K562 (cell line): Measurements from ENCODE around the gene ARHGEF17. TPM values are rescaled to one million over a fixed set of nuclear protein-coding genes. Genes with fewer than 3 reads are reported as not detected.

Source experiments
- ATAC-seq: fragments of 200-7000 bp; cut with Tn5 transposase; 3 replicates; pipeline ENCODE4 v1.9.1; 2020; ENCODE audit warnings: moderate library complexity
- BruUV-seq: library from RNA; stranded (reverse); fragments of 400-500 nt; replicated peaks from 2 replicates; lab custom pipeline; 2021; lab: Mats Ljungman, UMichigan
- CTCF ChIA-PET: fragments of 300-600 bp; formaldehyde crosslinking; extraction: SDS; loops from one replicate; lab custom pipeline; 2021; ENCODE audit warnings: low intra/inter-chr PET ratio; lab: Yijun Ruan, JAX
- POLR2A ChIA-PET: fragments of 300-600, 350-650 bp; sonication (Branson Sonifier 250); formaldehyde crosslinking; extraction: SDS; loops from one replicate; lab custom pipeline; 2021; ENCODE audit warnings: antibody characterized with exemption, inconsistent platforms; lab: Yijun Ruan, JAX
- DNase-seq, 4 experiments: peaks; one replicate each; pipeline versions ENCODE4 v3.0.0 to v3.0.0-alpha.2; 2011 to 2018; ENCODE audit warnings: low spot score in 3 of 4, mixed read lengths in 3 of 4; ENCODE audit errors: extremely low read depth in 1 of 4
- FAIRE-seq: peaks from 2 replicates; lab custom pipeline; 2011; peaks lifted over from hg19 to GRCh38; lab: Jason Lieb, UNC
- H2AFZ ChIP-seq: 2 replicates; pipeline ENCODE4 v1.6.0; 2011; ENCODE audit warnings: low read depth, low read length, control low read depth, inconsistent platforms
- H3K27ac ChIP-seq: fragments of 200-600 bp; 3 replicates; pipeline ENCODE4 v1.8.0; 2011; ENCODE audit warnings: low read depth, mild to moderate bottlenecking, control low read depth, inconsistent platforms, low read length, moderate library complexity, mixed read lengths; ENCODE audit errors: extremely low read depth
- H3K27me3 ChIP-seq, 2 experiments: fragments of 300-600 bp in 1 of 2; 2 replicates in 1 of 2; 3 replicates in 1 of 2; pipeline versions ENCODE4 v1.6.0 to v1.8.0; 2011; ENCODE audit warnings: inconsistent platforms in 2 of 2, low read length in 2 of 2, mild to moderate bottlenecking in 1 of 2, mixed read lengths in 1 of 2, moderate library complexity in 1 of 2; ENCODE audit not compliant: control insufficient read depth in 2 of 2, insufficient read depth in 2 of 2
- H3K36me3 ChIP-seq: fragments of 300-600 bp; 3 replicates; pipeline ENCODE4 v1.8.0; 2011; ENCODE audit warnings: mild to moderate bottlenecking, low read length, inconsistent platforms; ENCODE audit not compliant: control insufficient read depth, insufficient read depth
- H3K4me1 ChIP-seq, 2 experiments: fragments of 200-600 bp in 1 of 2; replicated peaks in 1 of 2; 2 replicates in 1 of 2; 3 replicates in 1 of 2; pipeline versions ENCODE4 v1.5.1 to v1.8.0; 2011; ENCODE audit warnings: inconsistent platforms in 2 of 2, low read length in 2 of 2, mild to moderate bottlenecking in 1 of 2, mixed read lengths in 1 of 2, moderate library complexity in 1 of 2; ENCODE audit not compliant: control insufficient read depth in 2 of 2, insufficient read depth in 2 of 2
- H3K4me2 ChIP-seq: 2 replicates; pipeline ENCODE4 v1.6.1; 2011; ENCODE audit warnings: low read length, control low read depth, inconsistent platforms, mixed read lengths; ENCODE audit not compliant: insufficient read depth
- H3K4me3 ChIP-seq: fragments of 200-600 bp; sonication (generic), shearing (Covaris generic); 2 replicates; pipeline ENCODE4 v1.5.1; 2016; ENCODE audit warnings: control low read depth, inconsistent platforms
- H3K79me2 ChIP-seq: fragments of 200-600 bp; 3 replicates; pipeline ENCODE4 v1.8.0; 2011; ENCODE audit warnings: low read length, inconsistent platforms; ENCODE audit not compliant: control insufficient read depth, insufficient read depth
- H3K9ac ChIP-seq, 2 experiments: 2 replicates each; pipeline versions ENCODE4 v1.6.0 to v1.6.1; 2011; ENCODE audit warnings: low read depth in 2 of 2, low read length in 2 of 2, control low read depth in 1 of 2, inconsistent platforms in 1 of 2, mild to moderate bottlenecking in 1 of 2, mixed read lengths in 1 of 2; ENCODE audit not compliant: insufficient read depth in 1 of 2
- H3K9me1 ChIP-seq: one replicate; pipeline ENCODE4 v1.6.0; 2011; ENCODE audit warnings: inconsistent platforms, mild to moderate bottlenecking, low read length, moderate library complexity; ENCODE audit not compliant: control insufficient read depth, insufficient read depth
- H3K9me3 ChIP-seq: replicated peaks from 2 replicates; pipeline ENCODE4 v1.5.1; 2011; ENCODE audit warnings: low read depth, low read length, inconsistent platforms; ENCODE audit not compliant: control insufficient read depth, insufficient read depth
- H4K20me1 ChIP-seq: replicated peaks from 2 replicates; pipeline ENCODE4 v1.6.1; 2011; ENCODE audit warnings: low read length, inconsistent platforms, mixed read lengths; ENCODE audit not compliant: control insufficient read depth, insufficient read depth
- KAT7 ChIP-seq: sonication (generic); formaldehyde crosslinking; IDR thresholded peaks from 2 replicates; pipeline ENCODE4 v1.8.0; 2022; ENCODE audit warnings: missing genetic modification reagents, mild to moderate bottlenecking, borderline replicate concordance
- MED1 ChIP-seq: sonication (generic); formaldehyde crosslinking; IDR thresholded peaks from 2 replicates; pipeline ENCODE4 v1.8.1; 2023; ENCODE audit warnings: missing genetic modification reagents, borderline replicate concordance
- POLR3A ChIP-seq: IDR thresholded peaks from 2 replicates; pipeline ENCODE4 v1.6.1; 2011; ENCODE audit warnings: borderline replicate concordance, mild to moderate bottlenecking, moderate library complexity; ENCODE audit not compliant: insufficient read length, insufficient read depth; ENCODE audit errors: extremely low read depth
- SAFB ChIP-seq: fragments of 200-400 bp; formaldehyde crosslinking; IDR thresholded peaks from 2 replicates; pipeline ENCODE4 v1.6.1; 2017; ENCODE audit warnings: low read depth, low read length, borderline replicate concordance
- SMAD4 ChIP-seq: fragments of 250-450 bp; sonication (Bioruptor Pico); conservative IDR thresholded peaks from 2 replicates; pipeline ENCODE4 v1.8.0; 2021; ENCODE audit warnings: inconsistent platforms, mild to moderate bottlenecking, moderate library complexity
- SREBF1 ChIP-seq: fragments of 150-350 bp; IDR thresholded peaks from 2 replicates; pipeline ENCODE4 v1.6.1; 2014; ENCODE audit warnings: antibody characterized with exemption, low read depth, low read length, borderline replicate concordance
- TAL1 ChIP-seq: fragments of 450-650 bp; IDR thresholded peaks from 2 replicates; pipeline ENCODE4 v1.6.1; 2016; ENCODE audit warnings: mild to moderate bottlenecking
- TARDBP ChIP-seq: fragments of 450-650 bp; IDR thresholded peaks from 2 replicates; pipeline ENCODE4 v1.6.1; 2016
- TCF3 ChIP-seq: sonication (generic); formaldehyde crosslinking; IDR thresholded peaks from 2 replicates; pipeline ENCODE4 v1.4.0; 2020; ENCODE audit warnings: mild to moderate bottlenecking, missing genetic modification reagents
- TRIM24 ChIP-seq, 2 experiments: fragments of 450-650 bp; IDR thresholded peaks; 2 replicates each; pipeline ENCODE4 v1.6.1; 2016
- ZFPM2 ChIP-seq: fragments of 250-450 bp; sonication (Bioruptor Pico); IDR thresholded peaks from 2 replicates; pipeline ENCODE4 v1.5.1; 2022; ENCODE audit warnings: mild to moderate bottlenecking
- ZNF41 ChIP-seq: fragments of 250-450 bp; sonication (Bioruptor Pico); conservative IDR thresholded peaks from 2 replicates; pipeline ENCODE4 v1.4.0; 2020; ENCODE audit warnings: mild to moderate bottlenecking
- ZNF57 ChIP-seq: fragments of 450-650 bp; formaldehyde crosslinking; IDR thresholded peaks from 2 replicates; pipeline ENCODE4 v1.4.0; 2020; ENCODE audit warnings: mild to moderate bottlenecking, moderate library complexity
- ZZZ3 ChIP-seq: fragments of 450-650 bp; IDR thresholded peaks from 2 replicates; pipeline ENCODE4 v1.6.1; 2016; ENCODE audit warnings: antibody characterized with exemption, mild to moderate bottlenecking, moderate library complexity
- WGBS: fragments of 100-300 bp; shearing (Covaris generic); methylation state at CpG from one replicate; pipeline ENCODE4 v1.1.6; 2016; ENCODE audit warnings: low coverage, mixed read lengths; ENCODE audit not compliant: insufficient coverage; ENCODE audit errors: missing lambda C conversion rate; 5-methylcytosine and 5-hydroxymethylcytosine counted together
- in situ Hi-C: fragments of 300-500 bp; cut with MboI; formaldehyde crosslinking; loops from 4 replicates; pipeline ENCODE4 v1.15.0; 2018; ENCODE audit warnings: inconsistent platforms, mixed read lengths
- intact Hi-C: fragments of 100-400 bp; cut with micrococcal nuclease; formaldehyde crosslinking; loops from 2 replicates; pipeline ENCODE4 v1.14.2; 2022
- polyA plus RNA-seq, 8 experiments: library from polyadenylated mRNA; depleted of rRNA in 4 of 8; stranded (reverse) in 5 of 8; unstranded in 3 of 8; fragments of >200 nt; fragmentation: Nextera tagmentation in 2 of 8; fragmentation: Illumina TruSeq in 1 of 8; extraction: Ambion mirVana in 2 of 8; extraction: Trizol in 1 of 8; gene quantifications; 2 replicates each; pipeline versions ENCODE4 v1.2.1 to v1.2.3, GENCODE V29; 2011 to 2014; ENCODE audit warnings: inconsistent platforms in 1 of 8, missing spikeins in 1 of 8
- total RNA-seq, 7 experiments: library from RNA; depleted of rRNA in 6 of 7; stranded (reverse); fragments of >200 nt in 6 of 7; fragmentation: Illumina TruSeq in 2 of 7; extraction: Trizol in 2 of 7; gene quantifications; 2 replicates each; pipeline versions ENCODE4 v1.2.1 to v1.2.3, GENCODE V29; 2011 to 2021; ENCODE audit warnings: low replicate concordance in 1 of 7

The ARHGEF17 gene
- total and polyA plus RNA-seq, 9 of the 15 experiments (the other 6 are each of a cell fraction or from before 2014, with no cell fraction given): 0.04 to 0.68 (median 0.10) TPM; not detected in 2

- H3K9me1 ChIP-seq: no peaks in the 10 kb centered on the region
- H3K4me1 ChIP-seq: no peaks in the 10 kb centered on the region
- no peak overlapping the region for H3K4me3 ChIP-seq
- POLR2A ChIA-PET: interaction anchor here (1.0 to 1.1 kb wide), 2 partner anchors 11 to 20 kb away, joined by 3 to 6 read pairs; no protein-coding TSS in a partner anchor
- TF ChIP-seq ZFPM2 (no peak), ZZZ3 (no peak), SAFB (no peak), KAT7 (no peak), POLR3A (no peak), TCF3 (CRISPR knock-in tag) (no peak), TAL1 (no peak), SMAD4 (no peak), TARDBP (no peak), SREBF1 (no peak), TRIM24 (IDR thresholded peaks at IDR 0.05) (no peak), ZNF41 (CRISPR knock-in tag) (no peak), ZNF57 (CRISPR knock-in tag) (no peak), MED1 (no peak)
- H3K27ac ChIP-seq: no peak overlapping the region
- H3K4me2 ChIP-seq: no peak overlapping the region
- CTCF ChIA-PET: no interaction called here
- H3K9ac ChIP-seq: no peak overlapping the region
- 8% methylated on average over 2 of the region's 2 CpGs for WGBS
- ATAC-seq (no peak), DNase-seq (no peak), FAIRE-seq (no peak)
- H3K9me3 ChIP-seq: no peaks in the 10 kb centered on the region
- H3K36me3 ChIP-seq: no peaks in the 10 kb centered on the region
- no peaks in the 10 kb centered on the region; the same call in 1 of the 2 replicates for H4K20me1 ChIP-seq
- intact Hi-C loops (no loop called here), in situ Hi-C loops (no loop called here)
- no TSS peak for BruUV-seq
- H3K79me2 ChIP-seq: no peaks in the 10 kb centered on the region
- no peak overlapping the region for H2AFZ ChIP-seq
- no peaks in the 10 kb centered on the region for H3K27me3 ChIP-seq
Measured at GRCh38 chr11:73411031-73411430, 103.0 kb downstream of the ARHGEF17 start.
